ENCODE data around the gene MYL12A. TPM values are rescaled to one million over a fixed set of nuclear protein-coding genes. Genes with fewer than 3 reads are reported as not detected.

The MYL12A gene
- total and polyA plus RNA-seq, 2 of the 8 experiments (the other 6 are each of a cell fraction or from before 2014, with no cell fraction given) = 188 to 247 TPM

- Histone ChIP-seq H3K4me3 (ENCODE audit: extremely low read depth in 1 of 4, insufficient read depth in 2 of 4, low read depth in 3 of 4, low read length in 4 of 4) (no peak overlapping the region), H3K4me2 (ENCODE audit: insufficient read depth in 1 of 2, low read depth in 2 of 2, low read length in 2 of 2) (no peak overlapping the region; a peak in 1 of 4 replicates)
- 83% methylated on average over 6 of the region's 6 CpGs; no CpG with 5 or more reads in 1 of the 2 experiments for WGBS, 2 experiments (ENCODE audit: extremely low coverage in 1 of 2, insufficient coverage in 1 of 2, insufficient read length in 1 of 2, insufficient replicate concordance in 2 of 2, low coverage in 1 of 2, low lambda C conversion rate in 2 of 2, missing lambda C conversion rate in 1 of 2)
- TF ChIP-seq ATF2 (IDR thresholded peaks at IDR 0.05; ENCODE audit: low read length) (no peak), CTBP2 (IDR thresholded peaks at IDR 0.05; ENCODE audit: borderline replicate concordance, insufficient read depth, insufficient read length, low read length) (no peak), POLR2AphosphoS5 (IDR thresholded peaks at IDR 0.05; ENCODE audit: low read depth, low read length) (peak; percentile 63; the same call in 1 of the 2 replicates), HDAC2 (IDR thresholded peaks at IDR 0.05; ENCODE audit: borderline replicate concordance in 1 of 2, low read depth in 2 of 2, low read length in 2 of 2) (no peak), MAFK (IDR thresholded peaks at IDR 0.05; ENCODE audit: low read depth, low read length) (no peak), SIX5 (IDR thresholded peaks at IDR 0.05; ENCODE audit: low read depth, low read length) (no peak), KDM4A (IDR thresholded peaks at IDR 0.05; ENCODE audit: low read depth, low read length, severe bottlenecking) (no peak), POLR2A (IDR thresholded peaks at IDR 0.05; ENCODE audit: control extremely low read depth in 1 of 2, low read depth in 2 of 2, low read length in 2 of 2) (peak; percentile 31 to 71), TAF7 (optimal IDR thresholded peaks at IDR 0.05; ENCODE audit: borderline replicate concordance, low read depth, low read length) (no peak)
Observed at GRCh38 chr18:3250237-3251107, 2.9 kb downstream of the MYL12A start.

More at GRCh38 chr18:3250237-3251107, 2.9 kb downstream of the MYL12A start:
- Histone ChIP-seq H3K23me2 (ENCODE audit: low read depth, low read length) (peaks cover 7% of the 10 kb centered on the region; the same call in 1 of the 2 replicates), H3K27me3 (replicated peaks in 1 of 4; ENCODE audit: control insufficient read depth in 3 of 4, extremely low read depth in 1 of 4, insufficient read depth in 3 of 4, low read length in 3 of 4) (no peaks in the 10 kb centered on the region), H3K27ac (ENCODE audit: low read depth, low read length) (no peak overlapping the region), H2BK12ac (ENCODE audit: low read depth, low read length) (no peak overlapping the region), H3K79me2 (ENCODE audit: control insufficient read depth in 1 of 2, insufficient read depth in 2 of 2, low read length in 2 of 2) (peaks cover 8 to 56% of the 10 kb centered on the region in 2 experiments; a peak in 3 of 4 replicates), H2BK120ac (replicated peaks; ENCODE audit: low read depth, low read length) (no peak overlapping the region), H3K4ac (replicated peaks; ENCODE audit: insufficient read length, low read depth, low read length) (no peak overlapping the region), H3K36me3 (ENCODE audit: control insufficient read depth in 2 of 4, insufficient read depth in 4 of 4, low read length in 3 of 4) (peaks cover 3 to 30% (median 23%) of the 10 kb centered on the region in 4 experiments; a peak in 7 of 8 replicates), H4K20me1 (replicated peaks in 1 of 2; ENCODE audit: control insufficient read depth in 1 of 2, insufficient read depth in 2 of 2, low read length in 2 of 2) (peaks cover 4 to 10% of the 10 kb centered on the region in 2 experiments), H3K4me1 (replicated peaks in 1 of 4; ENCODE audit: control insufficient read depth in 3 of 4, insufficient read depth in 4 of 4, low read length in 3 of 4) (peaks cover 0 to 6% (median 1%) of the 10 kb centered on the region in 4 experiments; a peak in 2 of 7 replicates), H2BK15ac (ENCODE audit: low read length) (no peak overlapping the region), H3K56ac (replicated peaks; ENCODE audit: insufficient read length, low read depth, low read length) (no peak overlapping the region), H2AFZ (ENCODE audit: low read length) (no peak overlapping the region), H3K18ac (ENCODE audit: extremely low read depth, low read length) (no peak overlapping the region), H3K9ac (replicated peaks in 1 of 4; ENCODE audit: extremely low read depth in 1 of 4, low read depth in 3 of 4, low read length in 3 of 4) (no peak overlapping the region), H3K14ac (ENCODE audit: insufficient read length) (no peak overlapping the region), H2BK5ac (ENCODE audit: low read depth, low read length) (no peak overlapping the region), H3K9me3 (ENCODE audit: insufficient read depth in 2 of 2, low read depth in 1 of 2, low read length in 1 of 2) (no peaks in the 10 kb centered on the region), H2AK5ac (ENCODE audit: low read depth, low read length) (no peak overlapping the region), H2BK20ac (ENCODE audit: low read length) (no peak overlapping the region), H4K91ac (replicated peaks; ENCODE audit: insufficient read length, low read length) (no peak overlapping the region), H3K23ac (ENCODE audit: insufficient read length) (no peak overlapping the region), H4K5ac (ENCODE audit: insufficient read length, low read depth, low read length) (no peak overlapping the region), H4K8ac (ENCODE audit: extremely low read depth, insufficient read depth, low read length) (no peak overlapping the region), H3K79me1 (ENCODE audit: low read depth, low read length) (no peaks in the 10 kb centered on the region)
- FAIRE-seq = no peak
- POLR2A ChIA-PET (ENCODE audit: partially characterized antibody) = interaction anchor here (1.5 to 6.3 kb wide), 3 partner anchors 10 to 14 kb away, joined by 3 to 60 read pairs (median 4); partner anchors contain the start of gene MYL12B
- CTCF ChIA-PET (ENCODE audit: partially characterized antibody) = interaction anchor here (0.6 to 1.2 kb wide), 3 partner anchors 24 to 344 kb away, joined by 3 read pairs; no protein-coding TSS in a partner anchor
- no peak for DNase-seq (ENCODE audit: low read depth in 1 of 2, low spot score in 2 of 2)
